ENCODE measurements around the gene THY1. TPM values are rescaled to one million over a fixed set of nuclear protein-coding genes. Genes with fewer than 3 reads are reported as not detected.

The THY1 gene
- 1 to 10 TPM in 3 of 4 donors, under 1 TPM in 1; 0.74 to 2.9 (median 1.8) TPM for total RNA-seq
- 4.3 TPM for polyA plus RNA-seq
- long read RNA-seq, donor 1, transcript THY1-201 (4 exons, 3,556 nt) = major isoform, 10 of 10 reads
- long read RNA-seq, donor 1, partial matches to known transcripts = 0 of 10 reads
- long read RNA-seq, donor 1, other reads (novel, unspliced or antisense) = 0 of 10 reads
- long read RNA-seq, donor 2, partial matches to known transcripts = 0 of 2 reads
- long read RNA-seq, donor 2, other reads (novel, unspliced or antisense) = 0 of 2 reads
- long read RNA-seq, donor 3, transcript THY1-201 (4 exons, 3,556 nt) = major isoform, 7 of 7 reads
- long read RNA-seq, donor 3, partial matches to known transcripts = 0 of 7 reads
- long read RNA-seq, donor 3, other reads (novel, unspliced or antisense) = 0 of 7 reads
- long read RNA-seq, donor 4 = 0 reads

DNA sequence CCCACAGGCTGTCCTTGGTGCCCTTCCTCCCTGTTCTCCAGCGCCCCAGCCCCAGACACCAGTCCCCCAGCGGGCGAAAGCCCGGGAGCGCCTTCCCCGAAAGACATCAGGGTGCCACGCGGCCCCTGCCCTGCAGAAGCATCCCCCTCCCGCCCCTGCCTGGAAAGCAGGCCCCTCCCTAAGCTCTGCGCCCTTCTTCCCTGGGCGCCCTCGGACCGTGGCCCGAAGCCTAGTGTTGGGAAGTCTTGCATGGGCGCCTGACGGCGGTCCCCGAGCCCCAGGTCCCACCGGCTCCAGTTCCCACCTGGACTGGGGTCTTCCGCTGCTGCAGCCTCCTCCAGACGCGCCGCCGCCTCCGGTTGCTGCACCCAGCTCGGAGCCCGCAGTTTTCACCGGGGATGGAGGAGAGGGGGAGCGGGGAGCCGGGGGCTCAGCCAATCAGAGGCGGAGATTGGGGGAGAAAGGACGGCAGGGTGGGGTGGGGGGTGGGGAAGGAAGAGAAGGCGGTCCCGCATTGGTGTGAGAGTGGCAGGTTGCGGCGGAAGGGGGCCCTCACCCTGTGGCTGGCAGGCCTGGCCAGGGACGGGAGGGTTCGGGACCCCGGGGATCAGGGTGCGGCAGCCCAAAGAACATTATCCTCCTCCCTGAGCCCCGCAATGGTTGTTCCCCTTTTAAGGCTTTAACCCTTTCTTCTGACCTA, at the start of gene THY1:
TSS of gene THY1 (minus strand) at position 364 of the 700 bp plus-strand sequence. CDS start 2,267 bp downstream, outside the sequence.
- Histone ChIP-seq H3K27ac (ENCODE audit: low read length) (no peak within 1 kb of the TSS), H3K27me3 (ENCODE audit: control insufficient read depth, insufficient read depth) (no peaks in the 10 kb centered on the region), H3K9me3 (ENCODE audit: control insufficient read depth, low read length) (no peaks in the 10 kb centered on the region), H3K4me3 (ENCODE audit: low read length) (peak within 1 kb of the TSS; percentile 42), H3K4me1 (ENCODE audit: control insufficient read depth, insufficient read depth, low read length) (no peaks in the 10 kb centered on the region)
- WGBS = 2% methylated on average over 41 of the region's 41 CpGs
- ATAC-seq = peak in 1 of 2 donors; percentile 20
- peak in 1 of 3 donors; percentile 33 for DNase-seq
- intact Hi-C loops (cut with DNase I) = no loop called here

DNA sequence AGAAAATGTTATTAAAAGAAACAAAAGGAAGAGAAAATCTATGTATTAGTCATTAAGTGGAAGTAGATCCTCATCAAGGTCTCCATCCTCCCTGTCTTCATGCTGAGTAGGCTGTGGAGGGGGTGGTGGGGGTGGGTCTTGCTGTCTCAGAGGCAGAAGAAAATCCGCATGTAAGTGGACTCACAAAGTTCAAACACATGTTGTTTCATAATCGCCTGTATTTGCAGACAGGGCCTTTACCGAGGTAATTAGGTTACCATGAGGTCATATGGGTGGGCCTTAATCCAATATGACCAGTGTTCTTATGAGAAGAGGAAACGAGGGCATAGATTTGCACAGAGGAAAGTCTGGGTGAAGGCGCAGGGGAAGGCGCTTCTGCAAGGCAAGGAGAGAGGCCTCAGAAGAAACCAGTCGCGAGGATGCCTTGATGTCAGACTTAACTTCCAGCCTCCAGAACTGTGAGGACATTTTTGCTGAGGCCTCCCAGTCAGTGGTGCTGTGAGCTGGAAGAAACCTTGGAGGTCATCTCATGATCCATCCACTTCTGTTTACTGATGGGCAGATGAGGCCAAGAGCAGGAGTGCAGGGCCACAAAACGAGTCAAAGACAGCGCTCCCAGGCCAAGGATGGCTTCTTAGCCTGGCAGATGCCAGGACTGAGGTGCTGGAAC, 49.3 kb upstream of the THY1 start:
- no peak overlapping the region for H3K27ac ChIP-seq (ENCODE audit: low read length)
- no peak overlapping the region for H3K4me3 ChIP-seq (ENCODE audit: low read length)
- no peaks in the 10 kb centered on the region for H3K9me3 ChIP-seq (ENCODE audit: control insufficient read depth, low read length)
- 81% methylated on average over 10 of the region's 10 CpGs for WGBS
- no peak for DNase-seq
- intact Hi-C loops (cut with DNase I) = loop anchor here in 3 of 4 donors (10.0 kb wide), 3 partner anchors 88 to 278 kb away; partner anchors contain the start of gene USP2 (in 2 of the 3)
- no peak for ATAC-seq
- no peaks in the 10 kb centered on the region for H3K27me3 ChIP-seq (ENCODE audit: control insufficient read depth, insufficient read depth)
- H3K4me1 ChIP-seq (ENCODE audit: control insufficient read depth, insufficient read depth, low read length) = no peaks in the 10 kb centered on the region

DNA sequence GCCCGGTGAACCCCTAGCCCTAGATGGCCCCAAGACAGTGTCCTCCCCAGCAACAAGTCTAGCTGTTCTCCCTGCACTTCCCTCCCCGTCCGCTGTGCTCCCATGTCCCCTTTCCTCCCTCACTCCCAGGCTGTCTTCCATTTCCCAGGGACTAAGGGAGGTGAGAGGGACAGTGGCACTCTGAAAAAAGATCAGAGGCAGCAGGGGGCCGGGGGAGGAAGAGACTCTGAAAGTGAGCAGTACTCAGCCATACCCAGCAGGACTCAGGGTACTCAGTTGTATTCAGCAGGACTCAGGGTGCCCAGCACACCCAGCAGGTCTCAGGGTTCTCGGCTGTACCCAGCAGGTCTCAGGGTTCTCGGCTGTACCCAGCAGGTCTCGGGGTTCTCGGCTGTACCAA, 48.4 kb upstream of the THY1 start:
- intact Hi-C loops (cut with DNase I) = loop anchor here in 3 of 4 donors (10.0 kb wide), 3 partner anchors 87 to 277 kb away; partner anchors contain the start of gene USP2 (in 2 of the 3)
- Histone ChIP-seq H3K9me3 (ENCODE audit: control insufficient read depth, low read length) (no peaks in the 10 kb centered on the region), H3K27ac (ENCODE audit: low read length) (no peak overlapping the region), H3K4me3 (ENCODE audit: low read length) (no peak overlapping the region), H3K27me3 (ENCODE audit: control insufficient read depth, insufficient read depth) (no peaks in the 10 kb centered on the region), H3K4me1 (ENCODE audit: control insufficient read depth, insufficient read depth, low read length) (no peaks in the 10 kb centered on the region)
- ATAC-seq = no peak
- DNase-seq = no peak
- WGBS = 89% methylated on average over 8 of the region's 8 CpGs

DNA sequence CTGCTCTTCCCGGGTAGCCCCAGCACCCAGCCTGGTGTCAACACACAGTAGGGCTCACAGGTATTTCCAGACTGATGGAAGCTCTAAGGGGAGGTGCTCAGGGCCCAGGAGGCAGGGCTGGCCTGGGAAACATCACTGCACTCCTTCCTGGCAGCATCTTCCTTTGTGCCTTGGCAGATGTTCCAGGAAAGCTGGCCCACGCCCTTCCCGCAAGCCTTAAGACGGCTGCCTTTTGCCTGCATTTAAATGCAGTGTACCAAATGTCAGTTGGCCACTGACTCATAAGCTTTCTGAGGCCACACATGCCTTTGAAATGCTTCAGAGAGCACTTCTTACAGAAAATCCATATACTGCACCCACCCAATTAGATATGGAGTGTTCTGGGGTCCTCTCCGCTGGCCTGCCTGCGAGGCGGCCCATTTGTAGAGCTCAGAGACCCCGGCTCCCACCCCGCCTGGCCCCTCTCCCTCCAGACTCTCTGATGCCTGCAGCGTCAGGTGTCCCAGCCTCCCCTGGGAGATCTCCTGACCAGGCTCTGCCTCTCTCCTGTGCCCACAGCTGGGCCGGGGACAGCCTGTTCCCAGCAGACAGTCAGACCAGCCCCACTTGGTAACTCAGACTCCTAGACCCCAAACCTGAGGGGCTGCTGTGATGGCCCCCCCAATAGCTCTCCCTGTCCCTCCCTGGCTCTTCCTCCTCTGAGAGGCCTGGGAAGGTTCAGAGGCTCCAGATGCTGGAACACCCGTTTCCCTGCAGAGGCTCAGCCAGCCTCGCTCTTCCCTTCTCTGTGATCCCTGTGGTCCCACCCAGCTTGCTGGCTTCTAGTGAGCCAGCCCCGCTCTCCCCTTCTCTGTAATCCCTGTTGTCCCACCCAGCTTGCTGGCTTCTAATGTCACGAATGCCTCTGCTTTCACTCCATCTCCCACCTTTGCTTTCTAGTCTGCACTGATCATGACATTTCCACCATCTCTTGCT, 47.6 kb upstream of the THY1 start:
- ATAC-seq = no peak
- 73% methylated on average over 15 of the region's 15 CpGs for WGBS
- no peak for DNase-seq

DNA sequence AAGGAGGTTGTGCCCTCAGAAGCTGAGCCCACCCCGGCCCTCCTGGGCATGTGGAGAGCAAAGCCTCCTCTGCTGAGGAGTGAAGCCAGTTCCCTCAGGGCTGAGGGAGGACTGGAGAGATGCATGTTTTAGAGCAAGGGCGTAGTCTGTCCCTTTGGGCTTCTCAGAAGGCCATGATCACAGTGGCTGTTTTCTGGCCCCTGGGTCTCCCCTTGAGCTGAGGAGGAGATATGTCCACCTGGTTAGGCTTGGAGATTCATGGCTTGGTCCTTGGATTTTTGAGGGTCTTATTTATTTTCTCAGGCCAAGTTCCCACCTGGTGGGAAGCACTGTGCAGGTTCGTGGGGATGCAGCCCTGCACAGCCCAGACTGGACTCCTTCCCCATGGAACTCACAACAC, 46.5 kb upstream of the THY1 start:
- H3K27me3 ChIP-seq (ENCODE audit: control insufficient read depth, insufficient read depth) = no peaks in the 10 kb centered on the region
- H3K4me3 ChIP-seq (ENCODE audit: low read length) = no peak overlapping the region
- ATAC-seq (no peak), DNase-seq (no peak)
- H3K4me1 ChIP-seq (ENCODE audit: control insufficient read depth, insufficient read depth, low read length) = no peaks in the 10 kb centered on the region
- no peaks in the 10 kb centered on the region for H3K9me3 ChIP-seq (ENCODE audit: control insufficient read depth, low read length)
- intact Hi-C loops (cut with DNase I) = no loop called here
- no peak overlapping the region for H3K27ac ChIP-seq (ENCODE audit: low read length)
- 88% methylated on average over 3 of the region's 3 CpGs for WGBS

More for the DNA sequence above, 47.6 kb upstream of the THY1 start:
- Histone ChIP-seq H3K4me3 (ENCODE audit: low read length) (no peak overlapping the region), H3K9me3 (ENCODE audit: control insufficient read depth, low read length) (no peaks in the 10 kb centered on the region), H3K4me1 (ENCODE audit: control insufficient read depth, insufficient read depth, low read length) (no peaks in the 10 kb centered on the region), H3K27ac (ENCODE audit: low read length) (no peak overlapping the region), H3K27me3 (ENCODE audit: control insufficient read depth, insufficient read depth) (no peaks in the 10 kb centered on the region)
- intact Hi-C loops (cut with DNase I) = loop anchor here in 3 of 4 donors (10.0 kb wide), 3 partner anchors 86 to 276 kb away; partner anchors contain the start of gene USP2 (in 2 of the 3)

DNA sequence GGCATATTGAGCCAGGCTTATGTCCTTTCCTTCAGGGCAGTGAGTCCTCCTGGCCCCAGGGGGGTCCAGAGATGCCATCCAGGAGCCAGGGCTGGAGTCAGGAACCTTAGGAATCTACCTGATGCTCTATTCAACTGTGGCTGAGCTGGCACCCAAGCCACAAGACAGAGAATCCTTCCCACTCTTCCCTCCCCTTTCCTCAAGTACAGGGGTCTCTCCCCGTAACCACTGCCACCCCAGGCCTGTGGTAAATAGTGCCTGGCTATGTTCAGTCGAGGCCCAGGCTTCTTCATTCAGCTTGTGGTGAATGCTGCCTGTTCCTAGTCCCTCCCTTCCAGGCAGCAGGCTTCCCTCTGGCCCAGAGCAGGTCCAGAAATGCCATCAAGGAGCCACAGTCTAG, 45.5 kb upstream of the THY1 start:
- no peaks in the 10 kb centered on the region for H3K27me3 ChIP-seq (ENCODE audit: control insufficient read depth, insufficient read depth)
- WGBS = 78% methylated on average over 2 of the region's 2 CpGs
- H3K27ac ChIP-seq (ENCODE audit: low read length) = no peak overlapping the region
- ATAC-seq = no peak
- no peaks in the 10 kb centered on the region for H3K4me1 ChIP-seq (ENCODE audit: control insufficient read depth, insufficient read depth, low read length)
- no peak for DNase-seq
- H3K9me3 ChIP-seq (ENCODE audit: control insufficient read depth, low read length) = no peaks in the 10 kb centered on the region
- no peak overlapping the region for H3K4me3 ChIP-seq (ENCODE audit: low read length)
- intact Hi-C loops (cut with DNase I) = no loop called here

DNA sequence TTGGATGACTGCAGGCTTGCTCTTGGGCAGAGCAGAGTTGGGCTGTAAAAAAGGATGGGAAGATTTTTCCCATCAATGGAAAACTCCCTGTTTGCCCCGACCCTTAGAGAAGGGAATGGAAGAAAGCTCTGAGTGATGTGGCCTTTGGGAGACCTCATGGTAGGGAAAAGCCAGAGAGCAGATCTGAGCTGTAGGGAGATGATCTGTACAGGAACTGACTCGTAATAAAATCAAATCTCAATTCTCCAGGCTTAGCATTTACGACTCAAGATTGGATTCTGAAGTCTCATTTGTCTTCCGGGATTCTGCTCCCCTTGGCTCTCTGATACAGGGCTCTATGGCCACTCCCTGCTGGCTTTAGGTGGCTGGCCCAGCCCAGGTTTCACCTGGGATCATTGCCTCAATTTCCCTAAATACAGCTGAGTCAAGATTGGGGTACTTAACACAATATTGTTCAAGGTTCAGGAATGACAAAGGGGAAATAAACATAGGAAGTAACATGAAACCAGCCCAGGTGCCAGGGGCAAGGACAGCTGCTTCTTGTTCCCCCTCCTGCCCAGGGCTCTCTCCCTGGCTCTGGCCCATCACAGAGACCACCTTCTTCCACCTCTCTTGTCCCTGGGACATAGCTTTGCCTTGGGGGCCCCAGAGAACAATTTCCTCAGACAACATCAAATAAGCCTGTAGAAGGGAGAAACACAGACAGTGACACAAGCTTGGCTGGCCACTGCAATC, 38.4 kb upstream of the THY1 start:
- Histone ChIP-seq H3K9me3 (ENCODE audit: control insufficient read depth, low read length) (no peaks in the 10 kb centered on the region), H3K4me1 (ENCODE audit: control insufficient read depth, insufficient read depth, low read length) (no peaks in the 10 kb centered on the region), H3K27ac (ENCODE audit: low read length) (no peak overlapping the region), H3K27me3 (ENCODE audit: control insufficient read depth, insufficient read depth) (no peaks in the 10 kb centered on the region), H3K4me3 (ENCODE audit: low read length) (no peak overlapping the region)
- no peak for DNase-seq
- WGBS = 38% methylated on average over 4 of the region's 4 CpGs
- no peak for ATAC-seq
- intact Hi-C loops (cut with DNase I) = no loop called here

DNA sequence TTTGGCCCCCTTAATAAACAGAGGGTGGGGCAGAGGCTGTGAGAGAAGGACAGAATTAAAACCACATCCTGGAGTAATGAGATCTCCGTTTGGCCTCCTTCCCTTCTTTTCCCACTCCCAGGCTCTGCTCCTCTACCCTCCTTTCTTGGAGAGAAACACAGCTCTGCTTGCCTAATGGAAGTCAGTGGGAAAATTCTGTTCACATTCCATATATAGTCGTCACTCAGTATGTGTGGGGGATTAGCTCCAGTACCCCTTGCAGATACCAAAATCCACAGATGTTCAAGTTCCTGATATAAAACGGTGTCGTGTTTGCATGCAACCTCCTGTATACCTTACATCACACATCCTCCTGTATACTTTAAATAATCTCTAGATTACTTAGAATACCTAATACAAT, 37.6 kb upstream of the THY1 start:
- ATAC-seq = no peak
- 39% methylated on average over 4 of the region's 4 CpGs for WGBS

DNA sequence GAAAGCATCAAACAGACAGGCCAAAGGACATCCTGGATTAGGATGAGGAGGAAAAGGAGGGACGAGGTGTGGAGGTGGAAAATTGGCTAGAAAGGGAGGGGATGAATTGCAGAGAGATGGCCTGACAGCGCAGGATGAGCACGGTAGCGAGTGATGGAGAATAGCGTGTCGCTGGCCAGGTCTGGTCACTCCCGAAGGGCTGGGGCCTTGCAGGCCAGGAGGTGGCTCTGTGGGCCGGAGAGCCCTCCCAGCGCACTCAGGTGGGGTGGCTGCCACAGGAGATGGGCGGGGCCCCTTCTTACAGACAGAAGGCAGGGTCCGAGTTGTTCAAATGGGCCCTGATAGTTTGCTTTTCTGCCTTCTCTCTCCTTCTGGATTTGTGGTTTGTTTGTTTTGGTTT, 37.1 kb upstream of the THY1 start:
- no peak overlapping the region for H3K4me3 ChIP-seq (ENCODE audit: low read length)
- intact Hi-C loops (cut with DNase I) = no loop called here
- no peak overlapping the region for H3K27ac ChIP-seq (ENCODE audit: low read length)
- ATAC-seq = peak in 1 of 2 donors; percentile 37
- H3K27me3 ChIP-seq (ENCODE audit: control insufficient read depth, insufficient read depth) = no peaks in the 10 kb centered on the region
- H3K4me1 ChIP-seq (ENCODE audit: control insufficient read depth, insufficient read depth, low read length) = no peaks in the 10 kb centered on the region
- 72% methylated on average over 11 of the region's 11 CpGs for WGBS
- no peak for DNase-seq
- H3K9me3 ChIP-seq (ENCODE audit: control insufficient read depth, low read length) = no peaks in the 10 kb centered on the region

More for the DNA sequence above, 37.6 kb upstream of the THY1 start:
- H3K9me3 ChIP-seq (ENCODE audit: control insufficient read depth, low read length) = no peaks in the 10 kb centered on the region
- H3K27me3 ChIP-seq (ENCODE audit: control insufficient read depth, insufficient read depth) = no peaks in the 10 kb centered on the region
- H3K4me1 ChIP-seq (ENCODE audit: control insufficient read depth, insufficient read depth, low read length) = no peaks in the 10 kb centered on the region
- no peak overlapping the region for H3K4me3 ChIP-seq (ENCODE audit: low read length)
- H3K27ac ChIP-seq (ENCODE audit: low read length) = no peak overlapping the region
- DNase-seq = no peak
- intact Hi-C loops (cut with DNase I) = no loop called here
